ENCODE results near the gene GM2A. TPM values are rescaled to one million over a fixed set of nuclear protein-coding genes. Genes with fewer than 3 reads are reported as not detected.
A peak's percentile ranks its signal among the peaks of the same experiment; 100 is the strongest.

The GM2A gene
- total RNA-seq, result 15.6 and 18.5 TPM in 2 replicates

DNA sequence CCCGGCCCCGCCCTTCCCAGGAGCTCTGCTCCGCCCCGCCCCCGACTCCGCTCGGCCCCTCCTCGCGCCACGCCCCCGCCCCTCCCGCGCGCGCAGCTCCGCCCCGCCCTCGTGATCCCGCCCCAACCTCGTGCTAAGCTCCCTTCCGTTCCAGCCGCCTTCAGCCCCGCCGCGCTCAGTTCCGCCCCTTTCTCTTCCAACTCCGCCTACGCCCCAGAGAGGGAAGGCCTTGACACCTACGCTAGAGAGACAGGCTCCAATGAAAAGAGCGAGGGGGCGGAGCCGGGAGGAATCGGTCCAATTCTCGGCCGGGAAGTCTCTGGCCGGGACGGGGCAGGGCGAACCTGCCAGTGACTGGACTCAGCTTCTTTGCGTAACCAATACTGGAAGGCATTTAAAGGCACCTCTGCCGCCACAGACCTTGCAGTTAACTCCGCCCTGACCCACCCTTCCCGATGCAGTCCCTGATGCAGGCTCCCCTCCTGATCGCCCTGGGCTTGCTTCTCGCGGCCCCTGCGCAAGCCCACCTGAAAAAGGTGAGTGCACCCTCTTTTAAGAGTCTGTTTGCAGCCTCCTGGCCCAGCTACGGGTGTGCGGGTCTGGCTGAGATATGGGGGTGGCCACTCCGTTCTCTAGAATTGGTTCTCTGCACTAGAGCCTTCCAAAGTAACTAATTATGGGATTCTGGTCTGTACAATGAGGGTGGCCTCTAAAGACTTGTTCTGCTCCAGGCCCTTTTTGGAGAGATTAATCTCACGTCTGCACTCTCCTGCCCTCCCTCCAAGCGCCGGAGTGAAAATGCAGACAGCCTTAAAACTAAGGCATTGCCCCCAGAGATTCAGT is at the start of gene GM2A:
Gene GM2A (plus strand): TSS at position 424 of the 843 bp plus-strand sequence. CDS start 32 bp downstream, at position 456.
- peak; percentile 97 for DNase-seq (ENCODE audit: low read depth, low spot score)

DNA sequence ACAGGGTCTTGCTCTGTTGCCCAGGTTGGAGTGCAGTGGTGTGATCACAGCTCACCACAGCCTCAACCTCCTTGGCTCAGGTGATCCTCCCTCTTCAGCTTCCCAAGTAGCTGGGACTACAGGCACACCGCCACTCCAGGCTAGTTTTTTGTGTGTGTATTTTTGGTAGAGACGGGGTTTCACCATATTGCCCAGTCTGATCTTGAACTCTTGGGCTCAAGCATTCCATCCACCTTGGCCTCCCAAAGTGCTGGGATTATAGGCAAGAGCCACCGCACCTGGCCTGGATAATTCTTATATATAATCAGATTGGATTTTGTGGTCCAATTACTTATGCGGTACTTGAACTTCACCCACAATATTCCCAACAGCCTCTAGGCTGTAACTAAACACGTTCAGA is 48.9 kb upstream of the GM2A start:
- no peak for DNase-seq (ENCODE audit: low read depth, low spot score)

DNA sequence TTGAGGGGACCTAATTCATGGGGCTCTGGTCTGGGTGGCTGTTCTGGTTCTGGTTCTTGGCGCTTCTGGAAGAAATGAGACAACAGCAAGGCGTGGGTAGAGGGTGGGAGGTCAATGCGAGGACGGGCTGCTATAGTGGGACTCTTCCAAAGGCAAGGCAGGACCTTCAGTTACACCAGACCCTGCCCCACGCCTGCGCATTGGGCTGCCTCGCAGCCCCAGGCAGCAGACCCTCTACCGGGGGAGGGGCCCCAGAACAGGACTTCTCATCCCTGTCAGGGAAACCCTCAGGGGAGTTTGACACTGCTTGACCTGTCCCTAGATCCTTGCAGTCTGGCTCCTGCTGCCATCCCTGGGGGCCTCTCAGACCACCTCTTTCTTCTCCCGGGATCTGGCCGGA is 47.6 kb upstream of the GM2A start:
- DNase-seq (ENCODE audit: low read depth, low spot score), result no peak

GRCh38 chr5:151208481-151208914 is 44.5 kb upstream of the GM2A start:
- DNase-seq (ENCODE audit: low read depth, low spot score), result no peak

- no peak for DNase-seq (ENCODE audit: low read depth, low spot score)
These were observed 40.6 kb upstream of the GM2A start for GRCh38 chr5:151212406-151212798.

DNA sequence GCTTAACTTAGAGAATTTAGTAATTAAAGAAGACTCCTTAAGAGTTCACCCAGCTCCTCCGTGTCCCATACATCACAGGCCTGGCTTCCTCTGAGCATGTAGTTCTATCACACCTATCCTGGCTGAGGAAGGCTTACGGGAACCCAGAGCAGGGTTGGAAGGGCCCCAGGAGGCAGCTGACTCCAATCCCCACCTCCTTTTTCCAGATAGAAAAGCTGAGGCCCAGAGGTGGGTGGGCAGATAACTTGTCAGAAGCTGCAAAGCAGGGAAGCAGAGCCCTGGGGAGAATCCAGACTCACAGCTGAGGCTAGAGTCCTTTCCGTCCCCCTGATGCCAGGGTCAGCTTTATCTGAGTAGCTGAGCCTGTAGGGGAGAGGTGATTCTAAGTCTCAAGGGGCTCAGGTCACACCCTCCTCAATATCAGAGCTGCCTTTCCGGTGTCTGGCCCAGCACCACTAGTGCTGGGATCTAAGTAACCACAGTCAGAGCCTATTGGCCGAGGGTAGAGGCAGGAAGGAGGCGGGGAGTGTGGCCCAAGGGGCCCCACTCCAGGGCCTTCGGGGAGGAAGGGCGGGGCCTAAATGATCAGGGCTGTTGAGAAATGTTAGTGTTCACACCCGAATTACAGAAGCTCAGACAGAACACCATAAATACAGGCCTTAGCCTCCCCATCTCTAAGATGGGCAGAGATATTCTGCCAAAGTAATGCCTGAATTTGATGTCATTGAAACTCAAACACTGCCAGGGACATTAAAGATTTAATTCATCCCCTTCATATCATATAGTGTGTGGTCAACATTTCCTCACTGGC is 39.0 kb upstream of the GM2A start:
- DNase-seq (ENCODE audit: low read depth, low spot score), result no peak

- no peak for DNase-seq (ENCODE audit: low read depth, low spot score)
These were observed 38.1 kb upstream of the GM2A start for GRCh38 chr5:151214614-151215545.

GRCh38 chr5:151215546-151215880 is 37.5 kb upstream of the GM2A start:
- no peak for DNase-seq (ENCODE audit: low read depth, low spot score)

DNA sequence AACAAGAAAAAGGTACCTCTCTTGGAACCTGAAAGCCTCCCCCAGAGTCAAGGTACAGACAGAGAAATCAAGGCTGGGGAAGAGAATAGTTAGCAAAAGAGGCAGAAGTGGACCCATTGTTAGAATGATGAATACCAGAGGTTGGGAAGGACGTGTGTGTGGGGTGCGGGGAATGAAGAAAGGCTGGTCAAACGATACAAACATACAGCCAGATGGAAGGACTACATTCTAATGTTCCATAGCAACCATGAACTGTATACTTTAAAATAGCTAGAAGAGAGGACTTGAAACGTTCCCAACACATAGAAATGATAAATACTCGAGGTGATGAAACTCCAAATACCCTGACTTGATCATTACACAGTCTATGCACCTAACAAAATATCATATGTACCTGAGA is 36.2 kb upstream of the GM2A start:
- DNase-seq (ENCODE audit: low read depth, low spot score), result no peak

- no peak for DNase-seq (ENCODE audit: low read depth, low spot score)
These were observed 34.8 kb upstream of the GM2A start for GRCh38 chr5:151218177-151218576.

DNA sequence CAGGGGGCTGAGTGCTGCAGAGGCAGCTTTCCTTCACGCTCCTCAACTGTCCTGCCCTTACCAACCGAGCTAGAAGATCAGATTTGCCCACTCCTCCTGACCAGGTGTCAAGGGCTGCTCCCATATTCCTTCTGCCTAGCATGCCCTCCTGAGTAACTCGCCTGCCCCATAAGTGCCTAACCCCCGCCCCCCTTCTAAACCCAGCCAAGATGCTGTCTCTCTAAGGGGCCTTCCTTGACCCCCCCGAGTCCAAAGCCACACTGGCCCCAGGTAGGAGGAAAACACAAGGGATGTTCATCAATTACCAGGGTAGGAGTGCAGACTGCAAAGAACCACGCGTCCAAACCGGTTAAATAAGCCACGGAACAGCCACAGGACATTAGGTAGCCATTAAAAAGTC is 33.8 kb upstream of the GM2A start:
- DNase-seq (ENCODE audit: low read depth, low spot score), result no peak

- DNase-seq (ENCODE audit: low read depth, low spot score), result no peak
These were observed 33.2 kb upstream of the GM2A start for GRCh38 chr5:151219789-151220188.

DNA sequence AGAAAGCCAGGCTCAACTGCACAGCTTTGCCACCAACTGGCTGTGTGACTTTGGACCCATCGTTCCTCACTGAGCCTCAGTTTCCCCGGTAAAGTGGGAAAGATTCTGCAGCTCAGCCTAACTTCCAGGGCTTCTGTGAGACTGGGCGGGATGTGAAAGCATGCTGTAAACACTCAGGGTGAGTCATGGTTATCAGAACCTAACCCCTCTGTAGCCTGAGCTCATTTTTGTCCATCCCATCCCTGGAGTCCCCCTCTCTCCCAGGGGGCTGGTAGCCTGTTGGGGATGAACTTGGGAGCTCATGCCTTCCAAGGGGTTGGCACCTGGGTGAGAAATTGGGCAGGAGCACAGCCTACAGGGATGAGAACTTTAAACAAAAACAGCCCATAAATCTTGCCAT is 31.4 kb upstream of the GM2A start:
- no peak for DNase-seq (ENCODE audit: low read depth, low spot score)

DNA sequence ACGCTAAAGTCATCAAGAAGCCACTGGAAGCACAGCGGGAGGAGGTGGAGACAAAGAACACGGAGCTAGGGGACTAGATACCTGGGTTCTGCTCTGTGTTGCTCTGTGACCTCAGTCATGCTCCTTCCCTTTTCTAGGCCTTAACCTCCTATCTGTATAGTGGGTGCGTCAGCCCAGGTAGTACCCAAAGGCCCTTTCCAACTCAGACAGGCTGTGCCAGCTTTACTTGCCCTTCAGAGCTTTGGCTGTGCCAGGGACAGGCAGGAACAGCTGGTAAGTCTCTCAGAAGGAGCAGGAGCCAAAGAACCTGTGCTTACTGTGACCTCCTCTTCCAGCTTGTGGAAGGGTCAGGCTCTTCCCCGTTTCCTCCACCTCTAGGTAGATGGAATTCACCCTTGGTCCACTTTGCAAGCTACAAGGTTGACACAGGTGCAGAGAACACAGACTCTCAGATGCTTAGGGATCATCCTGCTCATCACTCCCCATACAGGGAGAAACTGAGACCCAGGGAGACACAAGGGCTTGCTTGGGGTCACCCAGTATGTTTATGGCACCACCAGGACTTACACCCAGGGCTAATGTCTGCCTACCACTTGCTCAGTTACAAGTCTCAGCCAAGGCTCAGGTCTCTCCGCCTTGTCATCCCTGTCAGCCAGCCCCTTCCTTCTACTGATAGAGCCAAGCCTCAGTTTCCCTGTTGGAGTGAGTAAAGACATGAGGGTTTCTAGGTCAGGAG is 30.8 kb upstream of the GM2A start:
- DNase-seq (ENCODE audit: low read depth, low spot score), result no peak

DNA sequence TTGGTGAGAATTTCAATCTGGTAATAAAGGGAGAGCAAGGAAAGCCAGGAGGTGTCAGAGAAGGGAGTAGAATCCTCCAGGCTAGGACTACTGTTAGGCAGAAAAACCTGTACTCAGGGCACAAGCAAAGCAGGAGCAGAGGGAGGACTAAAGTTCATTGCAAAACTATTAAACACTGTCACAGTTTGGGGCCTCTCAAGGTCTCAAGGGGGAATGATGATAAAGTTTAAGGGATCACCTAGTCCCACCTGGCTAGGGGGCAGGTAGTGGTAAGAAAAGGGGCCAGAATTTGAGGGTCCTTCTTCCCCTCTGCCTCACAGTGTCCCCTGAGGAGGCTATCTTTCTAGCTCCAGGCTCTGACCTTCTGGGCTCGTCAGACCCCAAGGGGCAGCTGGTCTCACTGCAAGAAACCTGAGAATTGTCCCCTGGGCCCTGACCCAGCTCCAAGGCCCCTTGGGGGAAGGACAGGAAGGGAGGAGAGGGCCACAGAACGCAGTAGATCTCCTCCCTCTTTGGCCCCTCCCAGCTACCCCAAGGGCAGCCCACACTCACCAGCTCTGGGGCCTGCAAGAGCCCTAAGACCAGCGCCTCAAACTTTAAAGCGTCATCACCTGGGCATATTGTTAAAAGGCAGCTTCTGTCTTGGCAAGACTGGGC is 30.1 kb upstream of the GM2A start:
- no peak for DNase-seq (ENCODE audit: low read depth, low spot score)

- DNase-seq (ENCODE audit: low read depth, low spot score), result peak; percentile 37
These were observed 29.3 kb upstream of the GM2A start, which contains the start of gene CCDC69 for GRCh38 chr5:151223447-151224264. TSS of gene CCDC69 (minus strand) at chr5:151224092. CDS start at chr5:151223970, 122 bp downstream.

- no peak for DNase-seq (ENCODE audit: low read depth, low spot score)
These were observed 28.6 kb upstream of the GM2A start for GRCh38 chr5:151224372-151224771.

DNA sequence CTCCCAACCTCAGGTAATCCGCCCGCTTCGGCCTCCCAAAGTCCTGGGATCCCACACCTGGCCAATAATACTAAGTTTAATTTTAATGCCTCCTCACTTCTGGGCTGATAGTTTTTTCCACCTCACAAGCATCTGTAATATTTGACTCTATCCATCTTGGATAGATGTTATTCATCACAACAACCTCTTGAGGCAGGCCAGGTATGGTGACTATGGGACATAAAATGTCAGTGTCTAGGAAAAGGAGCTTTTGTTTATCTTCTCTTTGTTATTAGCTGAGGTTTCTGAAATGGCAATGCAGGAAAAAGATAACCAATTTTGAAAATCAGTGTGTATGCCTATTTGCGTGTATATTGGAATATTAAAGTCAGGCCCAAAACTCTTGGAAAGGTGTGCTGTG is 27.9 kb upstream of the GM2A start:
- no peak for DNase-seq (ENCODE audit: low read depth, low spot score)

DNA sequence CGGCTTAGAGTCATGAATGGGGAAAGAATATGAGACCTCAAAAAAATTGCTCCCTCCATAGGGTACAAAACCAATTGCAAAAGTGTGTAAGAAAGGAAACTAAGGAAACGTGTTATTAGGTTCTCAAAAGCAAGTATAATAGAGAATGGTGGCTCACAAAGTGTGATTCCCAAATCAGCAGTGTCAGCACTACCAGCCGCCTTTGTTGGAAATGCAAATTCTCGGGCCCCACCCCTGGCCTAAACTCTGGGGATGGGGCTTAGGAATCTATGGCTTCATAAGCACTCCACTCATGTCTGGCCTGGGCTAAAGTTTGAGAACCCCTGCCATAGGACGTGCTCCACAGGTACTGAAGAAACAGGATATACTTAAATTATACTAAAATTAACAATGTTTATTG is 27.5 kb upstream of the GM2A start:
- DNase-seq (ENCODE audit: low read depth, low spot score), result no peak

Data from pulmonary artery endothelial cell (primary cell).